SJSA1 (cell line): ENCODE measurements around the gene RPL27A. TPM values are rescaled to one million over a fixed set of nuclear protein-coding genes. Genes with fewer than 3 reads are reported as not detected.

Experiments
- DNase-seq, 2 experiments: peaks; one replicate each; pipeline ENCODE4 v3.0.0-alpha.2; 2015 to 2020; ENCODE audit warnings: low spot score in 2 of 2, low read depth in 1 of 2
- H3K27ac ChIP-seq: fragments of 250-450 bp; sonication (Bioruptor Pico); 2 replicates; pipeline ENCODE4 v1.5.1; 2020; ENCODE audit warnings: mild to moderate bottlenecking, moderate library complexity
- H3K27me3 ChIP-seq: fragments of 250-450 bp; sonication (Bioruptor Pico); replicated peaks from 2 replicates; pipeline ENCODE4 v1.5.1; 2020; ENCODE audit warnings: mild to moderate bottlenecking, moderate library complexity
- H3K36me3 ChIP-seq: fragments of 250-450 bp; sonication (Bioruptor Pico); 2 replicates; pipeline ENCODE4 v1.5.1; 2020; ENCODE audit warnings: mild to moderate bottlenecking
- H3K4me1 ChIP-seq: fragments of 250-450 bp; sonication (Bioruptor Pico); replicated peaks from 2 replicates; pipeline ENCODE4 v1.6.1; 2021; ENCODE audit warnings: mild to moderate bottlenecking
- H3K4me3 ChIP-seq: fragments of 250-450 bp; sonication (Bioruptor Pico); 2 replicates; pipeline ENCODE4 v1.5.1; 2020; ENCODE audit warnings: mild to moderate bottlenecking
- H3K9me3 ChIP-seq: fragments of 250-450 bp; sonication (Bioruptor Pico); replicated peaks from 2 replicates; pipeline ENCODE4 v1.5.1; 2020; ENCODE audit warnings: mild to moderate bottlenecking
- total RNA-seq: library from RNA; depleted of rRNA; stranded (reverse); fragments of >200 nt; shearing (Covaris generic); gene quantifications from 2 replicates; pipeline ENCODE4 v1.2.3, GENCODE V29; 2014

Gene RPL27A
- total RNA-seq, 1 experiment from 2014 or later: 367 TPM

GRCh38 chr11:8697054-8697453, 14.5 kb downstream of the RPL27A start:
- DNase-seq: no peak
- Histone ChIP-seq H3K27ac (no peak overlapping the region), H3K4me3 (no peak overlapping the region), H3K9me3 (no peaks in the 10 kb centered on the region), H3K36me3 (peaks cover 60% of the 10 kb centered on the region), H3K27me3 (no peaks in the 10 kb centered on the region), H3K4me1 (peaks cover 23% of the 10 kb centered on the region)

- no peaks in the 10 kb centered on the region for H3K27me3 ChIP-seq
- peaks cover 48% of the 10 kb centered on the region for H3K36me3 ChIP-seq
- DNase-seq: no peak
- H3K27ac ChIP-seq: peak overlapping the region; percentile 29
- H3K4me3 ChIP-seq: no peak overlapping the region
- peaks cover 23% of the 10 kb centered on the region for H3K4me1 ChIP-seq
- no peaks in the 10 kb centered on the region for H3K9me3 ChIP-seq
Observed at GRCh38 chr11:8698379-8698851, 15.8 kb downstream of the RPL27A start.

- peak; percentile 49 to 72 for DNase-seq
- Histone ChIP-seq H3K27ac (peak overlapping the region; percentile 41), H3K4me3 (no peak overlapping the region), H3K36me3 (peaks cover 45% of the 10 kb centered on the region), H3K9me3 (no peaks in the 10 kb centered on the region), H3K4me1 (peaks cover 23% of the 10 kb centered on the region), H3K27me3 (no peaks in the 10 kb centered on the region)
Observed at GRCh38 chr11:8698917-8699441, 16.4 kb downstream of the RPL27A start.

- no peaks in the 10 kb centered on the region for H3K9me3 ChIP-seq
- no peaks in the 10 kb centered on the region for H3K27me3 ChIP-seq
- no peak overlapping the region for H3K4me3 ChIP-seq
- H3K36me3 ChIP-seq: peaks cover 39% of the 10 kb centered on the region
- peak overlapping the region; percentile 41 for H3K27ac ChIP-seq
- peak; percentile 67 to 81 for DNase-seq
- peaks cover 23% of the 10 kb centered on the region for H3K4me1 ChIP-seq
Observed at GRCh38 chr11:8699903-8700302, 17.3 kb downstream of the RPL27A start.

- Histone ChIP-seq H3K9me3 (no peaks in the 10 kb centered on the region), H3K36me3 (peaks cover 23% of the 10 kb centered on the region), H3K4me1 (peaks cover 23% of the 10 kb centered on the region), H3K27ac (no peak overlapping the region), H3K4me3 (no peak overlapping the region), H3K27me3 (no peaks in the 10 kb centered on the region)
- DNase-seq: no peak
Observed at GRCh38 chr11:8701891-8702597, 19.5 kb downstream of the RPL27A start.

GRCh38 chr11:8702598-8702915, 20.0 kb downstream of the RPL27A start:
- peaks cover 23% of the 10 kb centered on the region for H3K4me1 ChIP-seq
- no peak overlapping the region for H3K27ac ChIP-seq
- H3K27me3 ChIP-seq: no peaks in the 10 kb centered on the region
- H3K9me3 ChIP-seq: no peaks in the 10 kb centered on the region
- H3K36me3 ChIP-seq: peaks cover 18% of the 10 kb centered on the region
- DNase-seq: no peak
- H3K4me3 ChIP-seq: no peak overlapping the region

GRCh38 chr11:8704136-8704535, 21.5 kb downstream of the RPL27A start:
- Histone ChIP-seq H3K4me1 (peaks cover 23% of the 10 kb centered on the region), H3K27me3 (no peaks in the 10 kb centered on the region), H3K9me3 (no peaks in the 10 kb centered on the region), H3K4me3 (no peak overlapping the region), H3K36me3 (peaks cover 14% of the 10 kb centered on the region), H3K27ac (no peak overlapping the region)
- no peak for DNase-seq

GRCh38 chr11:8705146-8705545, 22.6 kb downstream of the RPL27A start:
- H3K27me3 ChIP-seq: no peaks in the 10 kb centered on the region

GRCh38 chr11:8706673-8707432, 24.3 kb downstream of the RPL27A start:
- Histone ChIP-seq H3K36me3 (0 out of 2 replicates have a peak, but pooled peaks cover 3% of the 10 kb centered on the region), H3K27me3 (no peaks in the 10 kb centered on the region), H3K4me3 (no peak overlapping the region), H3K27ac (no peak overlapping the region), H3K9me3 (no peaks in the 10 kb centered on the region), H3K4me1 (peaks cover 16% of the 10 kb centered on the region)
- DNase-seq: no peak

More at GRCh38 chr11:8705146-8705545, 22.6 kb downstream of the RPL27A start:
- no peak for DNase-seq
- no peak overlapping the region for H3K27ac ChIP-seq
- no peak overlapping the region for H3K4me3 ChIP-seq
- H3K36me3 ChIP-seq: peaks cover 8% of the 10 kb centered on the region
- peaks cover 20% of the 10 kb centered on the region for H3K4me1 ChIP-seq
- H3K9me3 ChIP-seq: no peaks in the 10 kb centered on the region

GRCh38 chr11:8707541-8708191, 25.1 kb downstream of the RPL27A start:
- H3K4me3 ChIP-seq: no peak overlapping the region
- H3K9me3 ChIP-seq: no peaks in the 10 kb centered on the region
- no peak for DNase-seq
- H3K36me3 ChIP-seq: 0 out of 2 replicates have a peak, but pooled peaks cover 3% of the 10 kb centered on the region
- H3K4me1 ChIP-seq: peaks cover 16% of the 10 kb centered on the region
- H3K27me3 ChIP-seq: no peaks in the 10 kb centered on the region
- H3K27ac ChIP-seq: no peak overlapping the region

GRCh38 chr11:8709002-8709672, 26.5 kb downstream of the RPL27A start:
- no peaks in the 10 kb centered on the region for H3K9me3 ChIP-seq
- H3K36me3 ChIP-seq: 0 out of 2 replicates have a peak, but pooled peaks cover 3% of the 10 kb centered on the region
- H3K4me1 ChIP-seq: peaks cover 16% of the 10 kb centered on the region
- H3K27me3 ChIP-seq: no peaks in the 10 kb centered on the region
- peak; percentile 78 to 85 for DNase-seq
- peak overlapping the region; percentile 14; the same call in 1 of the 2 replicates for H3K27ac ChIP-seq
- no peak overlapping the region for H3K4me3 ChIP-seq

- Histone ChIP-seq H3K9me3 (no peaks in the 10 kb centered on the region), H3K4me3 (no peak overlapping the region), H3K27me3 (no peaks in the 10 kb centered on the region), H3K4me1 (peaks cover 21% of the 10 kb centered on the region), H3K27ac (peak overlapping the region; percentile 14; the same call in 1 of the 2 replicates), H3K36me3 (0 out of 2 replicates have a peak, but pooled peaks cover 3% of the 10 kb centered on the region)
- no peak for DNase-seq
Observed at GRCh38 chr11:8709777-8710176, 27.2 kb downstream of the RPL27A start.

GRCh38 chr11:8711895-8712442, 29.4 kb downstream of the RPL27A start:
- H3K36me3 ChIP-seq: peaks cover 6% of the 10 kb centered on the region; the same call in 1 of the 2 replicates
- no peak overlapping the region for H3K27ac ChIP-seq
- no peak for DNase-seq
- H3K27me3 ChIP-seq: no peaks in the 10 kb centered on the region
- H3K4me3 ChIP-seq: no peak overlapping the region
- H3K4me1 ChIP-seq: peaks cover 34% of the 10 kb centered on the region
- H3K9me3 ChIP-seq: no peaks in the 10 kb centered on the region
